HEK293 (cell line): Measurements from ENCODE around the gene PTPDC1.

ENCODE experiments used
- CTCF ChIA-PET: fragments of 350-600 bp; formaldehyde crosslinking; extraction: SDS; loops from one replicate; lab custom pipeline; 2021; ENCODE audit warnings: antibody characterized with exemption; lab: Yijun Ruan, JAX
- POLR2A ChIA-PET: fragments of 300-600 bp; formaldehyde crosslinking; extraction: SDS; loops from one replicate; lab custom pipeline; 2020; ENCODE audit warnings: antibody characterized with exemption, inconsistent platforms; lab: Yijun Ruan, JAX
- H3K27ac ChIP-seq: fragments of 200-500 bp; sonication (Bioruptor generic); 2 replicates; pipeline ENCODE4 v1.5.1; 2014; ENCODE audit warnings: low read depth, low read length, control low read depth, inconsistent platforms; ENCODE audit errors: extremely low read depth
- H3K36me3 ChIP-seq, 2 experiments: fragments of 200-500 bp in 1 of 2; sonication (Bioruptor generic) in 1 of 2; 1 replicate in 1 of 2; 2 replicates in 1 of 2; pipeline ENCODE4 v1.5.1; 2014 to 2017; ENCODE audit warnings: inconsistent platforms in 2 of 2, low read length in 2 of 2; ENCODE audit not compliant: control insufficient read depth in 2 of 2, insufficient read depth in 1 of 2
- H3K4me1 ChIP-seq: fragments of 200-500 bp; sonication (Bioruptor generic); 2 replicates; pipeline ENCODE4 v1.5.1; 2014; ENCODE audit warnings: mild to moderate bottlenecking, low read length, inconsistent platforms; ENCODE audit not compliant: control insufficient read depth, insufficient read depth
- H3K4me3 ChIP-seq: 2 replicates; pipeline ENCODE4 v1.5.1; 2011; ENCODE audit warnings: low read depth, mild to moderate bottlenecking, control low read depth, low read length, moderate library complexity
- H3K9me3 ChIP-seq: fragments of 200-500 bp; sonication (Bioruptor generic); 2 replicates; pipeline ENCODE4 v1.5.1; 2014; ENCODE audit warnings: low read depth, low read length, inconsistent platforms; ENCODE audit not compliant: control insufficient read depth, insufficient read depth
- BCL11A ChIP-seq: fragments of 450-650 bp; formaldehyde crosslinking; IDR thresholded peaks from 2 replicates; pipeline ENCODE4 v1.5.1; 2016; ENCODE audit warnings: low read depth, missing biosample characterization, missing genetic modification characterization
- BCL6B ChIP-seq: fragments of 450-650 bp; formaldehyde crosslinking; IDR thresholded peaks from 2 replicates; pipeline ENCODE4 v1.5.1; 2017; ENCODE audit warnings: missing biosample characterization, missing genetic modification characterization
- CTCF ChIP-seq: fragments of 450-650 bp; formaldehyde crosslinking; IDR thresholded peaks from 2 replicates; pipeline ENCODE4 v1.5.1; 2016; ENCODE audit warnings: missing biosample characterization, missing genetic modification characterization
- TRIM28 ChIP-seq: IDR thresholded peaks from 2 replicates; pipeline ENCODE4 v1.6.1; 2011; ENCODE audit warnings: low read length, control low read depth, borderline replicate concordance
- WT1 ChIP-seq: fragments of 450-650 bp; formaldehyde crosslinking; IDR thresholded peaks from 2 replicates; pipeline ENCODE4 v1.5.1; 2016; ENCODE audit warnings: missing biosample characterization, missing genetic modification characterization
- ZBTB11 ChIP-seq: fragments of 450-650 bp; formaldehyde crosslinking; conservative IDR thresholded peaks from 2 replicates; pipeline ENCODE4 v1.5.1; 2016; ENCODE audit warnings: low read depth, missing biosample characterization, missing genetic modification characterization
- ZNF138 ChIP-seq: fragments of 450-650 bp; formaldehyde crosslinking; IDR thresholded peaks from 2 replicates; pipeline ENCODE4 v1.5.1; 2016; ENCODE audit warnings: missing biosample characterization, missing genetic modification characterization, borderline replicate concordance
- ZNF19 ChIP-seq: fragments of 450-650 bp; formaldehyde crosslinking; IDR thresholded peaks from 2 replicates; pipeline ENCODE4; 2016; ENCODE audit warnings: missing biosample characterization, missing genetic modification characterization, low read depth
- ZNF510 ChIP-seq: fragments of 450-650 bp; formaldehyde crosslinking; IDR thresholded peaks from 2 replicates; pipeline ENCODE4 v1.5.1; 2018; ENCODE audit warnings: mild to moderate bottlenecking, missing genetic modification characterization, missing biosample characterization; ENCODE audit not compliant: insufficient replicate concordance
- ZNF548 ChIP-seq: fragments of 450-650 bp; formaldehyde crosslinking; IDR thresholded peaks from 2 replicates; pipeline ENCODE4 v1.5.1; 2016; ENCODE audit warnings: missing biosample characterization, missing genetic modification characterization
- ZNF558 ChIP-seq: fragments of 450-650 bp; formaldehyde crosslinking; IDR thresholded peaks from 2 replicates; pipeline ENCODE4 v1.5.1; 2016; ENCODE audit warnings: missing biosample characterization, missing genetic modification characterization
- ZNF560 ChIP-seq: fragments of 450-650 bp; formaldehyde crosslinking; IDR thresholded peaks from 2 replicates; pipeline ENCODE4 v1.5.1; 2017; ENCODE audit warnings: missing biosample characterization, missing genetic modification characterization, borderline replicate concordance
- ZNF623 ChIP-seq: fragments of 450-650 bp; formaldehyde crosslinking; IDR thresholded peaks from 2 replicates; pipeline ENCODE4 v1.5.1; 2016; ENCODE audit warnings: missing biosample characterization, missing genetic modification characterization
- ZNF626 ChIP-seq: fragments of 450-650 bp; sonication (Bioruptor Pico); formaldehyde crosslinking; IDR thresholded peaks from 2 replicates; pipeline ENCODE4 v1.5.1; 2018; ENCODE audit warnings: missing biosample characterization, missing genetic modification characterization, inconsistent platforms
- ZNF658 ChIP-seq: fragments of 450-650 bp; formaldehyde crosslinking; IDR thresholded peaks from 2 replicates; pipeline ENCODE4; 2016; ENCODE audit warnings: missing biosample characterization, missing genetic modification characterization
- ZNF768 ChIP-seq: fragments of 450-650 bp; formaldehyde crosslinking; IDR thresholded peaks from 2 replicates; pipeline ENCODE4 v1.5.1; 2018; ENCODE audit warnings: missing biosample characterization, mild to moderate bottlenecking, missing genetic modification characterization
- ZSCAN4 ChIP-seq: fragments of 450-650 bp; formaldehyde crosslinking; IDR thresholded peaks from 2 replicates; pipeline ENCODE4 v1.5.1; 2017; ENCODE audit warnings: missing biosample characterization, missing genetic modification characterization
- TF ChIP-seq, protein P1 (sequence below): fragments of 450-650 bp; formaldehyde crosslinking; IDR thresholded peaks from 2 replicates; pipeline ENCODE4 v1.5.1; 2016; ENCODE audit warnings: missing biosample characterization, missing genetic modification characterization

The PTPDC1 gene

GRCh38 chr9:94054716-94055115 is 29.5 kb upstream of the PTPDC1 start:
- Histone ChIP-seq H3K27ac (no peak overlapping the region), H3K4me1 (no peaks in the 10 kb centered on the region), H3K9me3 (no peaks in the 10 kb centered on the region), H3K4me3 (no peak overlapping the region), H3K36me3 (no peaks in the 10 kb centered on the region)
- ChIA-PET CTCF (interaction anchor here (1.0 kb wide), 2 partner anchors 11 to 77 kb away, joined by 3 to 4 read pairs; no protein-coding TSS in a partner anchor), POLR2A (no interaction called here)
- TF ChIP-seq, protein P1, sequence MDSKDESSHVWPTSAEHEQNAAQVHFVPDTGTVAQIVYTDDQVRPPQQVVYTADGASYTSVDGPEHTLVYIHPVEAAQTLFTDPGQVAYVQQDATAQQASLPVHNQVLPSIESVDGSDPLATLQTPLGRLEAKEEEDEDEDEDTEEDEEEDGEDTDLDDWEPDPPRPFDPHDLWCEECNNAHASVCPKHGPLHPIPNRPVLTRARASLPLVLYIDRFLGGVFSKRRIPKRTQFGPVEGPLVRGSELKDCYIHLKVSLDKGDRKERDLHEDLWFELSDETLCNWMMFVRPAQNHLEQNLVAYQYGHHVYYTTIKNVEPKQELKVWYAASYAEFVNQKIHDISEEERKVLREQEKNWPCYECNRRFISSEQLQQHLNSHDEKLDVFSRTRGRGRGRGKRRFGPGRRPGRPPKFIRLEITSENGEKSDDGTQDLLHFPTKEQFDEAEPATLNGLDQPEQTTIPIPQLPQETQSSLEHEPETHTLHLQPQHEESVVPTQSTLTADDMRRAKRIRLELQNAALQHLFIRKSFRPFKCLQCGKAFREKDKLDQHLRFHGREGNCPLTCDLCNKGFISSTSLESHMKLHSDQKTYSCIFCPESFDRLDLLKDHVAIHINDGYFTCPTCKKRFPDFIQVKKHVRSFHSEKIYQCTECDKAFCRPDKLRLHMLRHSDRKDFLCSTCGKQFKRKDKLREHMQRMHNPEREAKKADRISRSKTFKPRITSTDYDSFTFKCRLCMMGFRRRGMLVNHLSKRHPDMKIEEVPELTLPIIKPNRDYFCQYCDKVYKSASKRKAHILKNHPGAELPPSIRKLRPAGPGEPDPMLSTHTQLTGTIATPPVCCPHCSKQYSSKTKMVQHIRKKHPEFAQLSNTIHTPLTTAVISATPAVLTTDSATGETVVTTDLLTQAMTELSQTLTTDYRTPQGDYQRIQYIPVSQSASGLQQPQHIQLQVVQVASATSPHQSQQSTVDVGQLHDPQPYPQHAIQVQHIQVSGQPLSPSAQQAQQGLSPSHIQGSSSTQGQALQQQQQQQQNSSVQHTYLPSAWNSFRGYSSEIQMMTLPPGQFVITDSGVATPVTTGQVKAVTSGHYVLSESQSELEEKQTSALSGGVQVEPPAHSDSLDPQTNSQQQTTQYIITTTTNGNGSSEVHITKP = no peak
- TF ChIP-seq ZNF548 (tag by site-specific recombination) (no peak), ZBTB11 (no peak), ZNF19 (no peak), ZNF658 (tag by site-specific recombination) (no peak), ZNF623 (no peak), BCL6B (tag by site-specific recombination) (no peak), ZNF510 (no peak), ZNF768 (no peak), ZNF626 (tag by site-specific recombination) (no peak), ZNF560 (tag by site-specific recombination) (no peak), CTCF (tag by site-specific recombination) (no peak), TRIM28 (no peak), ZSCAN4 (tag by site-specific recombination) (no peak), ZNF138 (tag by site-specific recombination) (no peak), BCL11A (tag by site-specific recombination) (no peak), WT1 (tag by site-specific recombination) (no peak), ZNF558 (tag by site-specific recombination) (no peak)
